HG02943 (cell line): ENCODE results near the gene GRAMD1B.
"Not testable (repeated sequence)": the region's sequence is repeated elsewhere in the genome, so short reads cannot be mapped to it uniquely, and the experiment has no call there.

Experiments used
- ATAC-seq: cut with Tn5 transposase; IDR thresholded peaks from one replicate; pipeline ENCODE4 v1.9.1; 2021; ENCODE audit warnings: mild to moderate bottlenecking, low read depth, moderate library complexity; ENCODE audit not compliant: unreplicated experiment

The GRAMD1B gene

DNA sequence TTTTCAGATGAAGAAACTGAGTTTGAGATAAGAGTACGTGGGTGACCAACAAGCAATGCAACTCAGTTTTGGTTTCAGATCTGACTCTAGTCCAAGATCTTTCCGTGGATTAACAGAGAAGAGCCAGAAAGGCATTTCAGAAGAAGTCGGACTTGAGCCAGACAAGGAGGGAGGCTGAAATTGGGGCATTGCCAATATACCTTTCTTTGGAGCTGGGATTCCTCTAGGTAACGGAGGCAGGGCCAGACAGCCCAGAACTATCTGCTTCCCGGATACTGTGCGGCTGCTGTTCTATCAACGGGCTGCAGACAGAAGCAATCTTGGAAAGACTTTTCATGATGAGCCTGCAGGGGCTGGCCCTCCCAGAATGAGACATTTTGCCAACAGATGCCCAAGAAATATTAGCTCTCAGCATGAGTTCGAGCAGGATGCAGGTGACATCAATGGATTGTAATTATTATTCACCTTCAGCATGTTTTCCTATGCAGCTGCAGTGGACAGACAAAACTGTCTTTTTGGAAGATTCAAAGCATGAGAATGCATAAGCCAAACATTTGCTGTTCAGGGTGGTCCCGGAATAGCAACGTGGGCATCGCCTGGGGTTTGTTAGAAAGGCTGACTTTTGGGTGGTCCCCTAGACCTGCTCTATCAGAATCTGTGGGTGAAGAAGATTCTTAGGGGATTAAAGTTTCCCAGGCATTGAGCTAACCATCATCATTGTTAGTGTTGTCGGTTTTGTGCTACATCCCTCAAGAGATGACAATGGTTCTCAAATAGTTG, 128.7 kb downstream of the GRAMD1B start:
- no peak for ATAC-seq

DNA sequence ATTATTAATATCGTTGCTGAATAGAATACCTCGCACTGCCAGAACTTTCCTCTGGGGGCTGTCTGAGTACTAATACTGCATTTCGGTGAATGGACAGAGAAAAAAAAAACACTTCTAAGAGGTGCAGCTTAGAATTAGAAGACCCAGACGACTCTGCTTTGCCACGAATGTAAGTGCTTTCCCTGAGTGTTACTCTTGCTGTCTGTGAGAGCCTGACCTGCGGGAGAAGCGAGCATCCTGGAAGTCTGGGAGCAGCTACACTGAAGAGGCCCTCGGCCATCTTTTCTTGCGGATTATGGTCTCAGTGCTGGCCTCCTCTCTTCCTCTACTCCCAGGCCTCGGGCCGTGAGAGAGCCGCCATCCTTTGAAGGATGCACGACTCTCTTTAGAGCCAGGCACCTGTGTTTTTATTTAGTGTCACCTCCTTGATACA, 129.5 kb downstream of the GRAMD1B start:
- ATAC-seq: no peak

DNA sequence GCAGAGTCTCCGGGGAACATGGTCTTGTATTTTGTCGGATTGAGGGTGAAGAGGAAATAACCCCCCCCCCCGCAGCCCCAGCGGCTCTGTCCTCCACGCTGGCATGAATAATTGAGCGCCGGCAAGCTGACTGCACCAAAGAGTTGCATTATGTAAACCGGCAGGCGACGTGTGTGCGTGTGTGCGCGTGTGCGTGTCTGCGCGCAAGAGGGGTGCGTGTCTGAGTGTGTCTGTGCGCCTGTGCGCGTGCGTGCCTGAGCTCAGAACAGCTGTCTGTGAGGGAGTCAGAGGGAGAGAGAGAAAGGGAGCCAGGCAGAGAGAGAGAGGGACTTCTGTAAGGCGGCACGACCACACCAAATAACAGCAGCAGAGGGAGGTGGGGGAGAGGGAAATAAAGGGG, 129.9 kb downstream of the GRAMD1B start:
- ATAC-seq: no peak

DNA sequence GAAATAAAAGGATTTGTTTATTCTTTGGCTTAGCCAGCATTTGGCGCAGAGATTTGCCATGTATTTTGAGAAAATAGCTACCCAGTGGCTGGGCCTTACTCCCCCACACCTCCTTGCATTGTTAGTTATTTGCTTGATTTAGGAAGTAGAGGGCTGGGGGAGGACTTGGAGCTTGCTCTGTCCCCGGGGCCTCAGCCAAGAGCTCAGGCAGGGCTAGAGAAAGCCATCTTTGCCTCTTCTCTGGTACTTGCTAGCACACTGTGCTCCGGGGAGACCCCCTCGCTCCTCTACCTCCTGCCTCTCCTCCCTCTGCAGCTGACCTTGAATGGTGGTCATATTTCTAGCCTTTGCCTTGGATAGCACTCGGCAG, 131.3 kb downstream of the GRAMD1B start:
- ATAC-seq: no peak

DNA sequence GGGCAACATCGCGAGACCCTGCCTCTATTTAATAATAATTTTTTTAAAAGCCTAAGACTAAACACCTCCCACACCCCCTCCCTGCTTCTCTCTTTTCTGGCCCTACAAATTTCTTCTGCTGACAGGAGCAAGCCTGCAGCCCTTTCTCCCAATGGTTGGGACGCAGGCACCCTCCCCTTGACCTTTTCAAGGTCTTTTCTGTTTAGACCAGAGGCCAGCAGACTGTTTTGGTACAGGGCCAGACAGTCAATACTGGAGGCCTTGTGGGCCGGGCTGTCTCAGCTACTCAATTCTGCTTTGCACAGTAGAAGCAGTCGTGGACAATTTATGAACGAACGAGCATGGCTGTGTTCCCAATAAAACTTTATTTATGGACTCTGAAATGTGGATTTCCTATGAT, 132.1 kb downstream of the GRAMD1B start:
- ATAC-seq: no peak

DNA sequence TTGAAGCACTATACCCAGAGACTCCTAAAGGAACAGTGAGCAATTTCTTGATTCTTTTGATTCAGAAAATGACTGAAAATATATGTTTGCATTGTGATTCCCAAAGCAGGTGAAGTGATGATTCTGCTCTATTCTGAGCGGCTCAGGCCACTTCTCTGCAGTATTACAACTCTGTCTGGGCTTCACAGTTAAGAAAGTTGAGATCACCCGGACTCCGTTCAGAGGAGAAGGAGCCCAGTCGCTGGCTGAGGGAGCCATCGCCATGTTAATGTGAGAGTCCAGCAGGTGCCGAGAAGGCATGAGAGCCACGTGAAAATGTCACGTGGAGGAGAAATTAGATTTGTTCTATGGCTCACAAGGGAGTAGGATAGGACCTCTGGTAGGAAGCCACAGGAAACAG, 132.8 kb downstream of the GRAMD1B start:
- no peak for ATAC-seq

DNA sequence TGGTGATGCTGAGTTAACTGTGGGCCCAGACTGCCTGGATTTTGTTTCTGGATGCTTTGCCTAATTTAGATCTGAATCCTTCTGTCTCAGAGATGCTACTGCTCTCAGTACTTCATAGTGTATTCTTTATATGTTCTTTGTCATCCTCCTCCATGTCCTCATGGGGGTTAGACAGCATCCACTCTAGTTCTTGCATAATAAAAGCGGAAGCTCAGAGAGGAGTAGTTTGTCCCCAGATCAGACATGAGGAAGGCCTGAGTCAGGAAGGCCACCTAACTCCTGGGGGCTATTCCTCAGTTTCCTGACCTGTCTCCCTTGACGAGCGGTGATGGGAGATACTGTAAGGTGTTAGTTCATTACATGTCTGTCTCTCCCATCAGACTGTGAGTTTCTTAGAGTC, 134.2 kb downstream of the GRAMD1B start:
- no peak for ATAC-seq

DNA sequence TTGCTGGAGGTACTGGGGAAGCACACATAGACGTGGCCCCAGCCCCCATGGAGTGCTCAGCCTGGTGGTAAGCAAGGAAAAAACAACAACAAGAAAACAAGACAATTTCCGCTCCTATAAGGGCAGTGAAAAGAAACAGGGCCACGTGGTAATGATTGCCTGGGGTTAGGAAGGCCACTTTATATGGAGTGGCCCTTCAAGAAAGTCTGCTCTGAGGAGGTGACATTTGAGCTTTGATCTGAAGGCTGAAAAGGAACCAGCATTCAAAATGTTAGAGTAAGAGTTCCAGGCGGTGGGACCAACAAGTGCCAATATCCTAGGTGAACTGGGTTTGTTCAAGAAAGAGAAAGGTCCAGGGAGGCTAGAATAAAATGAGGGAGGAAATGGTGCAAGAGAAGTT, 136.8 kb downstream of the GRAMD1B start:
- ATAC-seq: no peak

DNA sequence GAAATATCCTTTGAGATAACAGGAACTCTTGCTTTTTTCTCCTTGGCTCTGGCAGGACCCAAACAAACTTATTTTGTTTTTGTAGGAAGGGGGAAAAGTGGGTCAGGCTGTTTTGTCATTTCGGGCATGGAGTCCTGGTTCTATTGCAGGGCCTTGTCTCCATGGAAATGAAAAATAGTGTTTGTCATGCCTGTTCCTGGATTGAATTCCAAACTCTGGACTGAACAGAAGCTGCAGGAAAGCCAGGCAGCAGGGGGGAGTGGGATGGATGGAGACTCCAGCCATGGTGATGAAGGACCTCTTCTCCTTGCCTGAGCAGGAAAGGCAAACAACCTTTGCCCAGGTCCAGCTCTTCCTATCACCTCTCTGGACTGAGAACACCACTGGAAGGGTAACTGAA, 137.4 kb downstream of the GRAMD1B start:
- no peak for ATAC-seq

DNA sequence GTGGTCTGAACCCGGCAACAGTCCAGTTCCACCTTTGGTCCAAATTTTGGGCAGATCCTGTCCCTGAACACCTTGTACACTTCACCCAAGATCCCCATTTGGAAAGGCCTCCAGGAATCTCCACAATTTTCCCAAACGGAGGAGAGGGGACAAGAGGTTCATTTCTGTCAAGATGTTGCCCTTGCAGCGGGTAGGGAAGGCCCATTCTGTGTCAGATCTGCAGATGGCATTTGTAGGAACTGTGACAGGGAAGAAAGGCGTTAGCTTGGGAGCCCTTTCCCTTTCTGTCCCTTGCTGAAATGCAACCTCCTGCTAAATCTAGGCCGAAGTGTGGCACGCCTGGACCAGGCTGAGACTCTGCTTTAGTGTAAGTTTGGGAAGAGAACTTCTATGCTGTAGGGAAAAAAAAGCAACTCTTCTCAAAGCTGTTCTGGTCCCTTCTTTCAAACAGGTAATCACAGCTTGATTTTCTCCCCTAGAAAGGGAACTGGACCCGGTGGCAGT, 138.3 kb downstream of the GRAMD1B start:
- ATAC-seq: no peak

DNA sequence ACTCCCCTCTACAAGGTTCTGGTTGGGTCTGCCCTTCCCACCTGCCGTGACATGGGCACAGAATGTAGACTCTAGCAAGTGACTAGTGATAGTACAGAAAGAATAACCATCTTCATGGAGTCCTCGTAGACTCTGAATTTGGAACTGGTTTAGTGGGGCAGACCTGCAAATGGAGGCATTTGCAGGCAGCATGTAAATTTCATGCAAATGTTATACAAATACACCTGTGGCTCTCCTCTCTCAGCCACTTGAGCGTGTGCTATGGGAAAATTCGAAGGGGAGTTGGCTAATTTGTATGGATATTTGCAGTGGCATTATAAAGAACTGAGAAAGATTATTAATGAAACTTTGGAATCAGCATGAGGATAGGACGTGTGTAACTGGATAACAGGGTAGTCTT, 139.3 kb downstream of the GRAMD1B start:
- ATAC-seq: no peak

DNA sequence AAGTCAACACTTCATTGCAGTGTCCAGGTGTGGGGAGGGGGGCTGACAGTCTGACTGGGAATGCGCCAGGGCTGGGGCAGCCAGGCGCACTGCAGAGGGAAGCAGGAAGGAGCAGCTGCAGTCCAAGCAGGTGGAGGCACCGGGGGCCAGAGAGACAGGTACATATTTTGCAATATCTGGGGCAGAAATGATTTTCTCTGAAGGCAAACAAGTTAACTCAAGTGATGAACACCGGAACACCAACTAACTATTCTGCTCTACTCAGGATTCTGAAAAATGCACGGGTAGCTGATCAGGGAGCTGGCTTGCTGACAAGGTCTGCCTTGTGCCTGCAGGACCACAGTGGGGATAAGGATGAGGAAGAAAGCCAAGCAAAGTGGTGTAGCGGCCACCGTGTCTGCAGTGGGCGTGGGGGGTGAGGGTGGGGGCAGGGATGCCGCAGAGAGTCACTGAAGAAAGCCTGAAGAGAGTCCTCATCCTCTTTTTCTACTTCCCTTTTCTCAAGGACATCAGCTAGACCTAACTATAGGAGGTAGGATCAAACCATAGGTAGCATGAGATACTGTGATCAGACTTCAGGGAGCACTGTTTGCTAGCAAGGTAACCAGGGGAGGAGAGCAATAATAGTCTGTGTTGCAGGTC, 141.0 kb downstream of the GRAMD1B start:
- ATAC-seq: no peak

DNA sequence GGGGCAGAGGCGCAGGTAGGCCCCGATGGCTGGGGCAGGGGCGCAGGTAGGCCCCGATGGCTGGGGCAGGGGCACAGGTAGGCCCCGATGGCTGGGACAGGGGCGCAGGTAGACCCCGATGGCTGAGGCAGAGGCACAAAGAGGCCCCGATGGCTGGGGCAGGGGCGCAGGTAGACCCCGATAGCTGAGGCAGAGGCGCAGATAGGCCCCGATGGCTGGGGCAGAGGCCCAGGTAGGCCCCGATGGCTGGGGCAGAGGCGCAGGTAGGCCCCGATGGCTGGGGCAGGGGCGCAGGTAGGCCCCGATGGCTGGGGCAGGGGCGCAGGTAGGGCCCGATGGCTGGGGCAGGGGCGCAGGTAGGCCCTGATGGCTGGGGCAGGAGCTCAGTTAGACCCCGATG, 142.7 kb downstream of the GRAMD1B start:
- ATAC-seq: not testable (repeated sequence)

DNA sequence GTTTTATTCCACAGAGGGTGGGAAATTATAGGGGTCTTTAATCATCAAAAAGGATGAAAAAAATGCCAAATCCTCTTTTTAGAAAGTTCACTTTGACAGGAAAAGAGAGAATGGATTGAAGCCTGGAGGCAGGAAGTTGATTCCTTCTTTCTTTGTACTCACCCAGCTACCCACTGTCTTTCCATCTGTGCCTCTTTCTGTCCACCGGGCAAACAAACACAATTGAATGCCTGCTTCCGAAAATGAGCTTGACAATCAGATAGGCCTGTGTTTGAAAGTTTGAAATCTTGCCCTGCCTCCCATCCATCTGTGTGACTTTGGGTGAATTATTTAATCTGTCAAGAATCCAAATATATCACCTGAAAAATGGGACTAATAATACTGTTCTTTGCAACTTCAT, 143.2 kb downstream of the GRAMD1B start:
- no peak for ATAC-seq

DNA sequence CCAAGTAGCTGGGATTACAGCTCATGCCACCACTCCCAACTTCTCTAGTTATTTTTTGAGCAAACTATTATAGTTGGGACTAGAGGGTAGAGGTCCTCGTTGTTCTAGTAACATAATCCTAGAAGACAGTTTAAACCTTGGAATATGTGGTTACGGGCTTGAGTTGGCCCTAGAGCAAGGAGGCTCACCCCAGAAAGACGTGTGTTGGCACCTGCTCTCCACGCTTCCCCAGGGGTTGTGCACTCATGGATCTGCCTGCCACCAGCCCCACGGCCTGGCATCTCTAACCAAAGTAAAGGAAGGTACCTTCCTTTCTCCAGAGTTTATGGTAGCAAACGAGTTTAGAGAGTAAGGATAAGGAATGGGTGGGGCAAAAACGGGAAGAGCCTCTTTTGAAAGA, 145.4 kb downstream of the GRAMD1B start:
- ATAC-seq: no peak

DNA sequence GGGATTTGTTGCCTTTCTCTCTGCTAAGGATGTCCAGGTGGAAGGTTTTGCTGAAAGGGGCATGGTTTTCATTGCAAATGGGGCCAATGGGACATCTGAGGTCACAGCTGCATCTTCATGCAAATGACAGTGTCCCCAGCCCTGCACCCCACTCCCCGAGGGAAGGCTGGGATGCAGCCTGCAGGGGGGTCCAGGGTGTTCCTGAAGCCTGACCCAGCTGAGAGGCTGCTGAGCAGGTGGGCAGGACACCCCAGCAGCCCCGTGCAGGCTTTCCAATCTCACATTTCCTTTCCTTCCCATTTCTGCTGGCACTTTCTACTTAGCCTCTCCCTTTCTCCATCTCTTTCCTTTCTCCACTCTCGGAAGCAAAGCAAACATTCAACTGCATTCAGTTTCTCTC, 146.0 kb downstream of the GRAMD1B start:
- ATAC-seq: no peak

DNA sequence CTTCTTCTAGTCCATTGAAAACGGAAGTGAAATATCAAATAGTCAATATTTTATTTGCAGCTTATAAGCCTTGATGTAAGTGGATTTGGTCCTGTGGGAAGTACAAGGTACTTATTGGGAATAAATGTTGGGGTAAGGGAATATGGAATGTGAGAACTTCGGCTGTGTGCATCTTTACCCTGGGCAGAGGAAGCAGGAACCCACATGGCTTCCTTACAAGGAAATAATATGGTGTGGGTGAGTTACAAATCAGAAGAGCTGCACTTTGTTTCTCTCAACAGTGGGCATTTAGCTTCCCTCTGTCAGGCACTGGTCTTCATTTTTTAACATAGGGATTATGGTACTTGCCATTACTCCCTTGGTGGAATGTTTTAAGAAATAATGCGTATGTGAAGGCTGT, 146.4 kb downstream of the GRAMD1B start:
- no peak for ATAC-seq

DNA sequence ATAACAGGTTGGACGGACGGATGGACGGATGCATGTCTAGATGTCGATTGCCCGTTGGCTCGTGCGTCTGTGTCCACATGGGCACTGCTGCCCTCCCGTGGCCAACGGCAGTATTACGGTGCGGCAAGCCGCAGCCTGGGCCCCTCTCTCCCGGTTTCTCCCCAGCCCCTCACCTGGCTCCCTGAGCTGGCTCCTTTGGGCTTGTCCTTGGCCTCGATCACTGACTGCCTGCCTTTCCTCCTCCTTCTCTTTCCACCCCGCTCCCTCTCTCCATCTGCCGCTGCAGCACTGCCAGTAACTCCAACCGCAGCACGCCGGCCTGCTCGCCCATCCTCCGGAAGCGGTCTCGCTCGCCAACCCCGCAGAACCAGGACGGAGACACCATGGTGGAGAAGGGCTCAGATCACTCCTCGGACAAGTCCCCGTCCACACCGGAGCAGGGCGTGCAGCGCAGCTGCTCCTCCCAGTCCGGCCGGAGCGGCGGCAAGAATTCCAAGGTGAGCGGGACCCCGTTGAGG, 147.1 kb downstream of the GRAMD1B start:
- no peak for ATAC-seq

DNA sequence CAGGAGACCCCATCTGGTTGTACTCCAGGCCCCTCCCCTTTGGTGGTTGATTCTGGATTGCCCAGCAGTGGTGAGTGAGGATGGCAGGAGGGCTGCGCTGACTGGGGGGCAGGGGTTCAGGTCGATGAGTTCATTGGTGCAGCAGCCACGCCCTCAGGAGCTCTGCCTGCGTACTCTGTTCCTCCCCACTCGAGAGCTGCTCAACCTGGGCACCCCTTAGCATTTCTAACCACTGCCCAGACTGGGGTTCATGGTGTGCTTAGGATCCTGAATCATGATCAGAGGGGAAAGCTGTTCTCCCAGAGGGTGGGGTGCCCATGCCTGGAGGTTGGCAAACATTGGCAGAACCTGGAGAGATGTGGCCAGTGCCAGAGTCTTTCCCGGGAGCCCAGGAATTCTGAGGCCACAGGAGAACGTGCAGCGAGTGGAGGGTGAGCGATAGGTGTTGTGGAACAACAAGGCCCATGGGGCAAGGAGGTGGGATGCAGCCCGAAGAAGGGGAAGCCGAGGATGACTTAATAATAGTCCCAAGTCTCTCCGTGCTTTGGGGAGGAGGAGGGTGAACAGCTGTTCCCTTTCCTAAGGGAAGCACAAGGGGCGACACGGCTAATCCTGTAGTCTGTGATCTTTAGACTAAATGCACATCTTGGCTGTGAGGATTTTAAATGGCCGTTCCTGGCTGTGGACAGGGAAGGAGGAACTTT, 148.9 kb downstream of the GRAMD1B start:
- no peak for ATAC-seq

DNA sequence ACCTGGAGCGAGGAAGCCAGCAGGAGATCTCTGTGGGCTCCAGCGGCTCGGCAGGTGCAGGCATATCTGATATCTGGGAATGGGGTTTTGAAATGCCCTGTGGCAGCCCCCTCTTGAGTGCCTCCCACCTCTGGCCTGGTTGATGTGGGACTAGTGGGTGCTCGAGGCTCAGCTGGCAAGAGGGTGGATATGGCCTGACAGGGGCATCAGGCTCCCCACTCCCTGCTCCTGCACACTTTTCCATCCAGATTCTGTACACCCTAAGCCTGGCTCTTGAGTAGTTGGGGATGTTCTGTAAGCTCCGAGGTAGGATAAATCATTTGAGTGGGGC, 149.4 kb downstream of the GRAMD1B start:
- ATAC-seq: no peak

DNA sequence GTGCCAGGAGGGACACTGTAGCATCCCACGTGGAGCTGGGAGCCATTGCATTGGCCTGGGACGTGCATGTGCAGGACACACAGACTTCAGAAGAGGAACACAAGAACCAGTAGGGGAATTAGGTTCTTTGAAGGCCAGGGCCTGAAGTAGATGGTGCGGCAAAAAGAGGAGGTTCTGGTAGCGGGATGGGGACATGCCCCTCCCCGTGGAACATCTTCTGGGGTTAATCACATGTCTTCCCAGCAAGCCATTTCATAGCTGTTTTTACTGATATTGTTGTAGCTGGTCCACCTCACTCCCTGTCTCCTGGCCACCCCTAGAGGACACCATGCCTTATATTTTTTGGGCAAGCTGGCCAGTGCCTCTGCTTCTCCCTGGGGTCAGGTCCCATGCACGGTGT, 150.1 kb downstream of the GRAMD1B start:
- no peak for ATAC-seq
